Kidney (tissue), 14 donors: ENCODE data around the gene SLX1A. TPM values are rescaled to one million over a fixed set of nuclear protein-coding genes. Genes with fewer than 3 reads are reported as not detected.

ENCODE experiments used
- DNase-seq, 5 donors: peaks; one replicate each; pipeline ENCODE4 v3.0.0-alpha.2; 2013 to 2020
- FAIRE-seq: peaks from 2 replicates; lab custom pipeline; 2012; peaks lifted over from hg19 to GRCh38; lab: Jason Lieb, UNC
- H3K27ac ChIP-seq, 2 donors: one replicate each; pipeline ENCODE4 v1.7.0; 2013; ENCODE audit warnings: low read depth in 2 of 2, low read length in 2 of 2, inconsistent platforms in 1 of 2
- H3K27me3 ChIP-seq: one replicate; pipeline ENCODE4 v1.7.1; 2013; ENCODE audit warnings: low read length, inconsistent platforms; ENCODE audit not compliant: control insufficient read depth, insufficient read depth
- H3K36me3 ChIP-seq, 3 donors: one replicate each; pipeline versions ENCODE4 v1.7.0 to v1.7.1; 2013; ENCODE audit warnings: low read length in 3 of 3, control low read depth in 1 of 3, inconsistent platforms in 1 of 3; ENCODE audit not compliant: insufficient read depth in 3 of 3, control insufficient read depth in 2 of 3
- H3K4me1 ChIP-seq, 3 donors: one replicate each; pipeline versions ENCODE4 v1.7.0 to v1.7.1; 2013; ENCODE audit warnings: low read length in 3 of 3, inconsistent platforms in 1 of 3, low read depth in 1 of 3; ENCODE audit not compliant: control insufficient read depth in 2 of 3, insufficient read depth in 2 of 3
- H3K4me3 ChIP-seq, 3 donors: one replicate each; pipeline versions ENCODE4 v1.7.0 to v1.8.1; 2013; ENCODE audit warnings: low read length in 3 of 3, control low read depth in 1 of 3, inconsistent platforms in 1 of 3
- H3K9ac ChIP-seq, 3 donors: one replicate each; pipeline versions ENCODE4 v1.7.0 to v1.7.1; 2013; ENCODE audit warnings: low read length in 3 of 3, control low read depth in 1 of 3, inconsistent platforms in 1 of 3
- H3K9me3 ChIP-seq, 3 donors: one replicate each; pipeline versions ENCODE4 v1.7.0 to v1.7.1; 2013; ENCODE audit warnings: low read length in 3 of 3, control low read depth in 1 of 3, inconsistent platforms in 1 of 3; ENCODE audit not compliant: control insufficient read depth in 2 of 3, insufficient read depth in 1 of 3
- CTCF ChIP-seq: IDR thresholded peaks from 3 replicates; pipeline ENCODE4 v1.5.1; 2012; ENCODE audit warnings: mild to moderate bottlenecking, moderate library complexity, borderline replicate concordance; ENCODE audit not compliant: insufficient read depth; ENCODE audit errors: extremely low read depth
- intact Hi-C: fragments of 100-400 bp; cut with DNase I; formaldehyde crosslinking; loops from one replicate; pipeline ENCODE4 v1.11.1; 2022
- polyA plus RNA-seq: library from polyadenylated mRNA; stranded (reverse); fragments of 350-450 nt; fragmentation: Illumina TruSeq; extraction: RNeasy Lipid Tissue Mini Kit (QIAGEN cat#74804); gene quantifications from one replicate; pipeline ENCODE4 v1.2.3, GENCODE V29; 2014; ENCODE audit warnings: low read depth, low replicate concordance; ENCODE audit not compliant: insufficient read depth
- total RNA-seq: library from RNA; stranded (reverse); fragmentation: NEBNext Ultra II Directional; extraction: Animal tissue kit (Norgen Biotek cat#: 25700); gene quantifications from one replicate; pipeline ENCODE4 v1.2.1, GENCODE V29; 2021
- donor health status: control.
- donor health status: control.
- donor health status: control.
- donor health status: control.
- donor health status: control.
- donor health status: DM: yes; HTN: yes; CAD: no.
- donor health status: Normal renal cell carcinoma (clear cell type).

SLX1A gene
- total and polyA plus RNA-seq, 2 donors from 2014 or later = 35.4 to 51.3 TPM

- no peaks in the 10 kb centered on the region for H3K27me3 ChIP-seq
- no peak overlapping the region for H3K27ac ChIP-seq
- FAIRE-seq = no peak
These were observed 48.0 kb upstream of the SLX1A start for GRCh38 chr16:30145657-30146056.

DNA sequence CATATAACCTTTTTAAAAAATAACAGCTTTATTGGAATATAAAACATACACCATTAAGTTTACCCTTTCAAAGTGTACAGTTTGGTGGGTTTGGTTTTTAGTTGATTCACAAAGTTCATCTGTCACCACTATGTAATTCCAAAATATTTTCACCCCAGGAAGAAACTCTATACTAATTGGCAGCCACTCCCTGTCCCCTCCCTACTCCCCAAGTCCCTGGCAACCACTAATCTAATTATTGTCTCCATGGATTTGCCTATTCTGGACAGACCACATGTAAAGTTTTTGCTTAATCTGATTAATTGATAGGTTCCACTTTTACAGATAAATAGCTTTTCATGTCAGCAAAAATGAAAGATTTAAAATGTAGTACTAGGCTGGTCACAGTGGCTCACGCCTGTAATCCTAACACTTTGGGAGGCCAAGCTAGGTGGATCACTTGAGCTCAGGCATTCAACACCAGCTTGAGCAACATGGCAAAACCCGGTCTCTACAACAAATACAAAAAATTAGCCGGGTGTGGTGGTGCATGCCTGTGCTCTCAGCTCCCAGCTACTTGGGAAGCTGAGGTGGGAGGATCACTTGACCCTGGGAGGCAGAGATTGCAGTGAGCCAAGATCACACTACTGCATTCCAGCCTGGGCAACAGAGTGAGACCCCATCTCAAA is 45.7 kb upstream of the SLX1A start:
- H3K27ac ChIP-seq = no peak overlapping the region
- intact Hi-C loops = no loop called here
- TF ChIP-seq CTCF = no peak
- H3K36me3 ChIP-seq = no peaks in the 10 kb centered on the region
- H3K9ac ChIP-seq = no peak overlapping the region
- H3K4me1 ChIP-seq = no peaks in the 10 kb centered on the region
- H3K4me3 ChIP-seq = no peak overlapping the region
- peaks cover 0 to 5% (median 0%) of the 10 kb centered on the region in 3 donors for H3K9me3 ChIP-seq
- no peak for FAIRE-seq
- H3K27me3 ChIP-seq = no peaks in the 10 kb centered on the region
- no peak for DNase-seq

More at GRCh38 chr16:30145657-30146056, 48.0 kb upstream of the SLX1A start:
- Histone ChIP-seq H3K36me3 (no peaks in the 10 kb centered on the region), H3K9ac (no peak overlapping the region), H3K9me3 (peaks cover 0 to 5% (median 0%) of the 10 kb centered on the region in 3 donors), H3K4me3 (no peak overlapping the region), H3K4me1 (no peaks in the 10 kb centered on the region)
- TF ChIP-seq CTCF = no peak
- DNase-seq = no peak
- intact Hi-C loops = no loop called here

- FAIRE-seq (no peak), DNase-seq (no peak)
- Histone ChIP-seq H3K4me1 (no peaks in the 10 kb centered on the region), H3K9ac (no peak overlapping the region), H3K27ac (no peak overlapping the region), H3K9me3 (peaks cover 0 to 5% (median 0%) of the 10 kb centered on the region in 3 donors), H3K4me3 (no peak overlapping the region), H3K27me3 (no peaks in the 10 kb centered on the region), H3K36me3 (no peaks in the 10 kb centered on the region)
- intact Hi-C loops = no loop called here
- no peak for TF ChIP-seq CTCF
These were observed 44.3 kb upstream of the SLX1A start for GRCh38 chr16:30149250-30149930.
